Ishikawa (cell line): Measurements from ENCODE around the gene PFKM.

ENCODE experiments used
- CEBPB ChIP-seq: IDR thresholded peaks from 2 replicates; pipeline ENCODE4 v1.6.1; 2012
- CREB1 ChIP-seq: IDR thresholded peaks from 2 replicates; pipeline ENCODE4 v1.6.1; 2012; ENCODE audit warnings: low read depth
- EGR1 ChIP-seq: IDR thresholded peaks from 2 replicates; pipeline ENCODE4 v1.6.1; 2012
- EP300 ChIP-seq: IDR thresholded peaks from 2 replicates; pipeline ENCODE4 v1.6.1; 2012; ENCODE audit warnings: borderline replicate concordance
- FOXM1 ChIP-seq: IDR thresholded peaks from 2 replicates; pipeline ENCODE4 v1.6.1; 2012; ENCODE audit warnings: low read depth, borderline replicate concordance
- NFIC ChIP-seq: IDR thresholded peaks from 2 replicates; pipeline ENCODE4 v1.6.1; 2012
- RAD21 ChIP-seq: IDR thresholded peaks from 2 replicates; pipeline ENCODE4 v1.6.1; 2012; ENCODE audit warnings: low read depth
- TAF1 ChIP-seq: IDR thresholded peaks from 2 replicates; pipeline ENCODE4 v1.6.1; 2012; ENCODE audit warnings: low read depth, mild to moderate bottlenecking
- TCF12 ChIP-seq: IDR thresholded peaks from 2 replicates; pipeline ENCODE4 v1.6.1; 2012; ENCODE audit warnings: low read depth
- TEAD4 ChIP-seq: IDR thresholded peaks from 2 replicates; pipeline ENCODE4 v1.6.1; 2012
- YY1 ChIP-seq: IDR thresholded peaks from 2 replicates; pipeline ENCODE4 v1.6.1; 2012; ENCODE audit warnings: low read depth
- ZBTB7A ChIP-seq: IDR thresholded peaks from 2 replicates; pipeline ENCODE4 v1.6.1; 2012; ENCODE audit warnings: low read depth
- TF ChIP-seq, protein P1 (sequence below): IDR thresholded peaks from 2 replicates; pipeline ENCODE4 v1.6.1; 2012
- TF ChIP-seq, protein P2 (sequence below): IDR thresholded peaks from 2 replicates; pipeline ENCODE4 v1.6.1; 2012
- TF ChIP-seq, protein P3 (sequence below): IDR thresholded peaks from 2 replicates; pipeline ENCODE4 v1.6.1; 2012; ENCODE audit warnings: low read depth, mild to moderate bottlenecking

PFKM gene

DNA sequence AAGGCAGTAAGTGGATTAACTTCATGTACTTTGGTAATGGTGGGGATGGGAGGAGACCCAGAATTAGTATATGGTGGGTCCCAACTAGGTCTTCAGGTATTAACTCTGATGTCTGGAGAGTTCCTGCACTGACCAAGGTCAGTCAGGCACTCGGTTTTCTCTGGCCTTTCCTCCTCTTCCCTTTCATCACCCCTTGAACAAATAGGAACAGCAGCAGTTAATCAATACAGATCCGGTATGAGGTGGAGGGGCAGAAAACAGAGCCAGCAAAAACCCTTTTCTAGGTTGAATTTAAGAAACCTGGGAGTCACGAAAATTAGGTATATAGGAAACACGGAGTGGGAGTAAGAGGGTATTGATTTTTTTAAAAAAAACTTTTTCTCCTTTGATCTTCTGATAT, 4.0 kb downstream of the PFKM start:
- TF ChIP-seq, protein P1, sequence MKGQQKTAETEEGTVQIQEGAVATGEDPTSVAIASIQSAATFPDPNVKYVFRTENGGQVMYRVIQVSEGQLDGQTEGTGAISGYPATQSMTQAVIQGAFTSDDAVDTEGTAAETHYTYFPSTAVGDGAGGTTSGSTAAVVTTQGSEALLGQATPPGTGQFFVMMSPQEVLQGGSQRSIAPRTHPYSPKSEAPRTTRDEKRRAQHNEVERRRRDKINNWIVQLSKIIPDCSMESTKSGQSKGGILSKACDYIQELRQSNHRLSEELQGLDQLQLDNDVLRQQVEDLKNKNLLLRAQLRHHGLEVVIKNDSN, result no peak
- TF ChIP-seq TEAD4 (no peak), CREB1 (no peak), TCF12 (no peak), YY1 (no peak), FOXM1 (no peak), NFIC (no peak), EGR1 (no peak), ZBTB7A (no peak), EP300 (no peak)
- TF ChIP-seq, protein P2, sequence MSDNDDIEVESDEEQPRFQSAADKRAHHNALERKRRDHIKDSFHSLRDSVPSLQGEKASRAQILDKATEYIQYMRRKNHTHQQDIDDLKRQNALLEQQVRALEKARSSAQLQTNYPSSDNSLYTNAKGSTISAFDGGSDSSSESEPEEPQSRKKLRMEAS, result no peak
- TF ChIP-seq, protein P3, sequence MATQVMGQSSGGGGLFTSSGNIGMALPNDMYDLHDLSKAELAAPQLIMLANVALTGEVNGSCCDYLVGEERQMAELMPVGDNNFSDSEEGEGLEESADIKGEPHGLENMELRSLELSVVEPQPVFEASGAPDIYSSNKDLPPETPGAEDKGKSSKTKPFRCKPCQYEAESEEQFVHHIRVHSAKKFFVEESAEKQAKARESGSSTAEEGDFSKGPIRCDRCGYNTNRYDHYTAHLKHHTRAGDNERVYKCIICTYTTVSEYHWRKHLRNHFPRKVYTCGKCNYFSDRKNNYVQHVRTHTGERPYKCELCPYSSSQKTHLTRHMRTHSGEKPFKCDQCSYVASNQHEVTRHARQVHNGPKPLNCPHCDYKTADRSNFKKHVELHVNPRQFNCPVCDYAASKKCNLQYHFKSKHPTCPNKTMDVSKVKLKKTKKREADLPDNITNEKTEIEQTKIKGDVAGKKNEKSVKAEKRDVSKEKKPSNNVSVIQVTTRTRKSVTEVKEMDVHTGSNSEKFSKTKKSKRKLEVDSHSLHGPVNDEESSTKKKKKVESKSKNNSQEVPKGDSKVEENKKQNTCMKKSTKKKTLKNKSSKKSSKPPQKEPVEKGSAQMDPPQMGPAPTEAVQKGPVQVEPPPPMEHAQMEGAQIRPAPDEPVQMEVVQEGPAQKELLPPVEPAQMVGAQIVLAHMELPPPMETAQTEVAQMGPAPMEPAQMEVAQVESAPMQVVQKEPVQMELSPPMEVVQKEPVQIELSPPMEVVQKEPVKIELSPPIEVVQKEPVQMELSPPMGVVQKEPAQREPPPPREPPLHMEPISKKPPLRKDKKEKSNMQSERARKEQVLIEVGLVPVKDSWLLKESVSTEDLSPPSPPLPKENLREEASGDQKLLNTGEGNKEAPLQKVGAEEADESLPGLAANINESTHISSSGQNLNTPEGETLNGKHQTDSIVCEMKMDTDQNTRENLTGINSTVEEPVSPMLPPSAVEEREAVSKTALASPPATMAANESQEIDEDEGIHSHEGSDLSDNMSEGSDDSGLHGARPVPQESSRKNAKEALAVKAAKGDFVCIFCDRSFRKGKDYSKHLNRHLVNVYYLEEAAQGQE, result no peak

DNA sequence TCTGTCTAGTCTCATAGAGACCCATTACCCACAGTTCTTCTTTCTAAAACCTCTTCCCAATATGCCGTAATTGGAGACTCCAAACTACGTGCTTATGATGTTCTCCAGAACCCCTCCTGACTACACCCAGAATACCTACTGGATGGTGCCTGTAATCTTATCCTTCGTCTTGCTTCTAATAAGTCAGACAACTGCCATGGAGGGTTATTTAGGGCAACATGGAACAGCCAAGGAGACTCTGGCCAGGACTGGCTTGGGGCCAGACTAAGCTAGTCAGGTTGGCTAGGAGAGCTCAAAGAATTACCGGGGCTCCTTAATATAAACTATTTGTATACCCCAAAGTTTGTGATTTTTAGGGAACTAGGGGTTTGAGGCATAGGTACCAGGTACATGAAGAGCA, 6.8 kb downstream of the PFKM start:
- no peak for TF ChIP-seq EGR1
- TF ChIP-seq RAD21, result no peak
- TF ChIP-seq FOXM1, result no peak
- no peak for TF ChIP-seq YY1
- TF ChIP-seq CREB1, result no peak
- TF ChIP-seq, protein P2, result no peak

DNA sequence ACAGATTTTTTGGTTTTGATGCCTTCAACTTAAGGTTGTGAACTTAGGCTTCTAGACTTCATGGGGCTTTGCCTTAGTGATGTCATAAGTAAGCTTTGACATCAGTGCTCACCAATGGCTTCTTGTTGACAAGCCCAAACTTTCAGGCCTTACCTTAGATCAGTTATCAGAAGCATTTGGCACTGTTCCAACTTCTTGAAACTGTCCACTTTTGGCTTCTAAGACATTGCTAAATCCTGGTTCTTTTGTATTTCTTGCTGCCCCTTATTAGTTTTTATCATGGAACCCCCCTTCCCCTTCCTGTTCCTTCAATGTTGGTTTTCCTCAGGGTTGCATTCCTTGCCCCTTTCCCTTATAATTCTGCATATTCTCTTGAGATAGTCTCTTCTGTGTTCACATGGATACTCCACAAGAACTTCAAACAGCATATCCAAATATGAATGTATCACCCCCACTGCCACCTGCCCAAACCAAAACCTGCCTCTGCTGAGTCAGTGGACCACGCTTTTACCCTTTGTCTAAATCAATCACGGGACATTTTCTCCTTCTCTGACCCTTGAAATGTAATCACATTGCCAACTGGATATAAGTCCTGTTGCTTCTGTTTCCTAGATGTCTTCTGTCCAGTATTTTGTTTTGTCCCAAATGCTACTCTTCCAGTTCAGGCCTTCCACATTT, 7.9 kb downstream of the PFKM start:
- TF ChIP-seq NFIC, result peak; percentile 70
- no peak for TF ChIP-seq TAF1

DNA sequence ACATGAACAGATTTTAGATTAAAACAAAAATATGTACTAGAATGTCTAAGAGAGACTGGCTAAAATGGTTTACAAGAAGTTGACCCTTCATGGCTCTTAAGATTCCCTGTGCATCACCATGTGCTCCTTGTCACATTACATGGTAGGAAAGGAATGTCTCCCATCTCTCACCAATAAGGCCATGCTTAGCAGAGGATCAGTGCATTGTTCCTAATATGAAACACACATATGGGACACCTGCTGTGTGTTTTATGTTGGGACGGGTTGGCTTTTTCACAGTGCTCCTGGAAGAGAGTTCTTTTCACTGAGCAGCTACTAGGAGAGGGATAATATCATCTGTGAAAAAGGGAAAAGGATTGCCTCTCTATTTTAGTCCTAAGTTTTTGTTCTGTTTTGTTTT, 9.6 kb downstream of the PFKM start:
- TF ChIP-seq RAD21, result no peak
- no peak for TF ChIP-seq TAF1
- TF ChIP-seq, protein P3, result no peak
- TF ChIP-seq, protein P1, result no peak
- TF ChIP-seq TEAD4, result no peak

DNA sequence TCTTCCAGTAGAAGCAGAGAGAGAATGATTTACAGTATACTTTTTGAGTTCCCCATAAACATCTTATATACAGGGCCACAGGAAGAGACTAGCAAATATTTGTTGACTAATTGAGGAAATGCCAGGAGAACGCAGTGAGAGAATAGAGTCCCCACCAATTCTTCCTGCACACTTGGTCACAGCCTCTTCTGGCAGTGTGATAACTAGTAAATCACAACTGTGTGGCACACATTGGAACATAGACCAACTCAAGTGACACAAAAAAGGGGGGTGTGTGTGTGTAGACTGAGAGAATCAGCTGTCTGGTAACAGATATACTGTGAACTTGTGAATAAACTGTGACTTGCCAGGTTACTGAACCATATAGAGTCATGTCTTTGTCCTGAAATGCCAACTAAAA, 10.2 kb downstream of the PFKM start:
- TF ChIP-seq, protein P3, result no peak
- TF ChIP-seq CREB1, result no peak
- TF ChIP-seq RAD21, result no peak
- no peak for TF ChIP-seq TCF12
- no peak for TF ChIP-seq ZBTB7A
- TF ChIP-seq, protein P2, result no peak
- TF ChIP-seq CEBPB, result no peak
- TF ChIP-seq FOXM1, result no peak
- no peak for TF ChIP-seq TEAD4
- no peak for TF ChIP-seq EP300
- TF ChIP-seq NFIC, result no peak
- TF ChIP-seq YY1, result no peak
